AG08396 (cell line): Measurements from ENCODE around the gene CHST11.

ENCODE experiments used
- DNase-seq: peaks from one replicate; pipeline ENCODE4 v3.0.0; 2012; ENCODE audit warnings: low spot score, mixed read lengths

Gene CHST11

DNA sequence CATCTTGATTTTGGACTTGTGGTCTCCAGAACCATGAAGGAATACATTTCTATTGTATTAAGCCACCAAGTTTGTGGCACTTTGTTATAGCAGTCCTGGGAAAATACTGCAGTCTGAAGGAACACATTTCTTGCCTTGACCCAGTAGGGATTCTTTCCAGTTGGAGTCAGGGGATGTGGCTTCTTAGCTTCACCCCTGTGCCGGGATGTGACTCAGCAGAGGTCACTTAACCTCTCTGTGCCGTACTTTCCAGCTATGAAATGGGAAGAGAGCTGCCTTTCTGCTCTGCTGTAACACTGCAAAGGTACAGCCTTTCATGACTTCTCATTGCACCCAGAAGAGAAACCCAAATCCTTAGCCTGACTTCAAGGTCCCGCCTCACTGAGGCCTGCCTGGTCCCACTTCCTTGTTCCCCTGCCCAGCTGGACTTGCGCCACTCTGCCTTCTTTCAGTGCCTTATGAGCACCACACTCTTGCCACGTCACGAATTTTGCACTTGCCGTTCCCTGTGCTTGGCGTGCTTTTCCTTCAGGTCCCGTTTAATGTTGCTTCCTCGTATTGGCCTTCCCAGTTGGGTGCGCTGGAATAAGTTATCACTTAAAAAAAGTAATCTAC, 24.2 kb downstream of the CHST11 start:
- DNase-seq = peak; percentile 39

DNA sequence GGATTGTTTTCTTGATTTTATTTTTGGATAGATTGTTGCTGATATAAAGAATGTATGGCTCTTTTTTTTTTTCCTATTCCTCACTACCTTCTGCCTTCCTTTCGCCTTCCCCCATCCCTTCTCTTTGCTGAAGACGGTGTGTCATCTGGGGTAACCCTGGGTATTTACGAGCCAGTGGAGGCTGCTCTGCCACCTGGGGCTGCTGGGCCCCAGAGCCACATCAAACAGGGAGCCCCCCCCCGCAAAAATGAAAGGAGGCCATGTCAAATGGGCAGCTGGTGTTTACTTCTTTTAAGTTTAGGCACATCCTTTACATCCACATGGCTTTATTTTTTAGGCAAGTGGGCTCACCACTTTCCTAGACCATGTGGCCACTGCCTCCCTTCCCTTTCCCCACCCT, 25.4 kb downstream of the CHST11 start:
- DNase-seq = no peak

DNA sequence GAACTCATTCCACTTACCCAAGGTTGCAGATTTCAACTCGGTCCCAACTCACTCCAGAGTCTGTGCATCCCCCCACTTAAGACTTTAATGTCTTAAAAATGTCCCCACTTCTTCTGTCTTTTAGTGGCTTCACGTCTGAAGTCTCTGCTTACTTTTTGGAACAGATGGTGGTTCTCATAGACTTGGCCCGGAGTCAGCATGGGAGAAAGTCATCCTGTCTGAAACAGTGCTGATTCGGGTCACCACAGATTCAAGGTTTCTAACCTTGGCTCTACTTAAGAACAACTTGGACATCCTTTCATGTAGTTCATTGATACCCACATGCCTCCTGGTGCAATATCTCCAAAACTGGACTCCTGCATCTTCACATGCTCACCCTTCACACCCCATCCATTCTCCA, 26.0 kb downstream of the CHST11 start:
- DNase-seq = no peak

DNA sequence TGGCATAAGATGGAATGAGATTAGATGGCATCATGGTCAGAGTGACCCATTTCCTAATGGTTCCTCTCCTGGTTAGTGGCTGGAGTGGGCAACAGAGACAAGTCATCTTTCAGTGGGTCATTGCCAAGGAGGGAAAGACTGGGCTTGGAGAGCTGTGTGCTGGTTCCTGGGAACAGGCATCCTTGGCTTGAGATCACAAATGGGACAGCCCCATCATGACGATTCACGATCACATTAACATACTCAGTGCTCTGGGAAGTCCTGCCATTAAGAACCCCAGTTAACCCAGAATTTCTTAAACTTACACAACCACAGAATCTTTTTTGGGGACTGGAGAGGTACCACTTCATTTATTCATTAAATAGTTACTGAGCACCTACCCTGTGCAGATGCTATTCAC, 27.3 kb downstream of the CHST11 start:
- no peak for DNase-seq

DNA sequence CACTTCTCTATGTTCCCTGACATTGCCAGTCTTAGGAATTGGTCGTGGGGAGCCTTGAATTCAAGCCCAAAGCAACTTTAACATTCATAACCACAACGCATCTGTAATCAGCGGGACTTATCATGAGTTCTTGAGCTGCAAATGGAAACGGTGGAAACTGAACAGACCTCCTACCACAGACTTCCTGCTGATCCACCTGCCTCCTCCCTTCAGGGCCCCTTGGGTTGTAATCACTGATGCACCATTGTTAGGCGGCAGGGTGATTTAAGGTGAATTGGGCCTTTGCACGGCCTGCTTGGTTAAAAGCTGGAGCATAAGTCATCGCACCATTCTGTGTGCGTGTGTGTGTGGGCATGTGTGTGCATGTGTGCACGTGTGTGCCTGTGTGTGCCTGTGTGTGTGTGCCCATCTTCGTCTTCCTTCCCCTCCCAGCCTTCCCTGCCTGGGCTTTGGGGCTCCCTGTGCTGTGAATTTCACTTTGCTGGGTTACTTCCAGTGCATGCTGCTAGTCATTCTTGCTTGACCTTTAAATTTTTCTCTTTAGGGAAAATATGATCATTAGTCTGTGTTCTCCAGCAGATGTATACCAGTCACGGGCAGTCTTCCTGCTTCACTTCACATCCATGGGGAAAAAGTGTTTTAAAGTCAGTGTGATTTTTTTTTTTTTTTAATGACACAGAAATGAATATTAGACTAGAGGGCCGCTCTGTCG, 29.1 kb downstream of the CHST11 start:
- DNase-seq = no peak

DNA sequence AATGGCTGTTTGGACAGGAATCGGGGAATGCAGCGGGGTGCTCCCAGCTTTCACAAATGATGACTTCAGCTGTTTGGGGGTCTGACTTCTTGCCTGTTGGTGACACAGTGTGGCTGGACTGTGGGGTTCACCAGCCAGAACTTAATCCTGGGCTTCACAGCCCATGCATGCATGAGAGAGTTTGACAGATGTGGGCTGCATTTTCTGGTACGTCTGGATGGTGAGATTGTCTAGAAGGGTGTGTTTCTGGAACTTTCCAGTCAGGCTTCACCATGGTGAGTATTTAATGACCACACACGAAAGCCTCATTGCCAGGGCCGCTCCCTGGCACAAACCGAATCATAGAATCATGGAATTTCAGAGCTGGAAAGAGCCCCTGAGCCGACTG, 29.6 kb downstream of the CHST11 start:
- no peak for DNase-seq

DNA sequence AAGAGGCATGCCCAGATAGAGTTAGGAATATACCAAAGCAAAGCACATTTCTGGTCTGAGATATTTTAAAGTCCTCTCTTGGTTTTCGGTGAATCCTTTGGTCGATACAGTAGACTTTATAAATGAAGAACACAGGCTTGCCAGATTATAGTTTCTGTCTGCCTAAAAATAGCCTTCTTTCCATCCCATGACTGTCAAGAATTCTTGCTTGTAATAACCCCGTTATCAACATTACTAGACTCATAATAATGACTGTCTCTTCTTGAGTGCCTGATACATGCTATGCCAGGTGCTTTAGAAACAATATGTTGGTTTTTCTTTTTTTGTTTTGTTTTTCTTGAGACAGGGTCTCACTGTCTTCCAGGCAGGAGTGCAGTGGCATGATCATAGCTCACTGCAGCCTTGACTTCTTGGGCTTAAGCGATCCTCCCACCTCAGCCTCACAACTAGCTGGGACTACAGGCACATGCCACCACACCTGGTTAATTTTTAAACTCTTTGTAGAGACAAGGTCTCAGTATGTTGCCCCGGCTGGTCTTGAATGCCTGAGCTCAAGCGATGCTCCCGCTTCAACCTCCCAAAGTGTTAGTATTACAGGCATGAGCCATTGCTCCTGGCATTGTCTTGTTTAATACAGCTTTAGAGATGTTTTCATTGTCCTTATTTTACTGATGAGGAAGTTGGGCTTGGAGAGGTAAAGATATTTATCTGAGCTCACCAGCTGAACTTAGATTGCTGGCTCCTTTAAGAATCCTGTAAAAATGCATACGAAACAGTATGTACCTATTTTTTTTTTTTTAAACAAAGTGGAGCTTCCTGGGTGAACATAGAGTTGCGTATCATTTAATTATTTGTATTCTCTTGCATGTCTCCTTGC, 30.4 kb downstream of the CHST11 start:
- no peak for DNase-seq

DNA sequence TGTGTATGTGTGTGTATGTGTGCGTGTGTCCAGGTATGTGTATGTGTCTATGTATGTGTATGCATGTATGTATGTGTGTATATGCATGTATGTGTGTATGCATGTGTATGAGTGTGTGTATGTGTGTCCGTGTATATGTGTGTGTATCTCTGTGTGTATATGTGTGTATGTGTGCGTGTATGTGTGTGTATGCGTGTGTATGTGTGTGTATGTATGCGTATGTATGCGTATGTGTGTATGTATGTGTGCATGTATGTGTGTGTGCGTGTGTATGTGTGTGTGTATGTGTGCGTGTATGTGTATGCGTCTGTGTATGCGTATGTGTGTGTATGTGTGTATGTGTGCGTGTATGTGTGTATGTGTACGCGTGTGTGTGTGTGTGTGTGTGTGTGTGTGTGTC, 31.6 kb downstream of the CHST11 start:
- no peak for DNase-seq

DNA sequence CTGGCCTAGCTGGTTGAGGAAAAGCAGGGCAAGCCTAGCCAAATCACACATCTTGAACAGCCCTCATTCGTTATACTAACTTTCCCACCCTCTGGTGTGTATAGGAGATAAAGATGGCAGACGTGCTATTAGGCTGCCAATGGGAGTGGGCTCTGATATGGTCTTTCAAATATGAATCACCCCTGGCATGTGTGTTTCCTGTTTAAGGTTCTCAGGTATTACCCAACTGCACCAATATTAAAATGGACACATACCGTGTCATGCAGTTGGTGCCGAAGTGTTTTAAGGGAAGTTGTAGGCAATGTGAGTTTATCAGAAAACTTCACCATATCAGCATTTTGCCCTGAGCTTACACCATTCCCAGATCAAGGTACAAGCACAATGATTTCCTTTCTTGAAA, 33.4 kb downstream of the CHST11 start:
- no peak for DNase-seq

DNA sequence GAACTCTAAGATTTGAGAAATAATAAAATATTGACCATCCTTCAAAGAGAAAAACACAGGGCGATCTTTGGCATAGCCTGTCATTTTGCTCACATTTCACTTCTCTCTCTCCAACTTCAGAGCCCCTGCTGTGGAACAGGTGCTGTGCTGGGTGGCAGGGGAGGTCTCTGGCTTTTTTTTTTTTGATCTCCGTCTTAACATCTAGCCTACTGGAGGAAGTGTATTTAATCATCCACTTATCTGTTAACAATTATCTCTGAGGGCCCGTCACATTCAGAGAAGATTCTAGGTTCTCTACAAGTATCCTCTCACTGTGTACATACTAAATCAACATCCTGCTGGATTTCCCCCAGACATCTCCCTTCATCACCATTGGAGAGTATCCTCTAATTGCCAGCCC, 34.1 kb downstream of the CHST11 start:
- no peak for DNase-seq

DNA sequence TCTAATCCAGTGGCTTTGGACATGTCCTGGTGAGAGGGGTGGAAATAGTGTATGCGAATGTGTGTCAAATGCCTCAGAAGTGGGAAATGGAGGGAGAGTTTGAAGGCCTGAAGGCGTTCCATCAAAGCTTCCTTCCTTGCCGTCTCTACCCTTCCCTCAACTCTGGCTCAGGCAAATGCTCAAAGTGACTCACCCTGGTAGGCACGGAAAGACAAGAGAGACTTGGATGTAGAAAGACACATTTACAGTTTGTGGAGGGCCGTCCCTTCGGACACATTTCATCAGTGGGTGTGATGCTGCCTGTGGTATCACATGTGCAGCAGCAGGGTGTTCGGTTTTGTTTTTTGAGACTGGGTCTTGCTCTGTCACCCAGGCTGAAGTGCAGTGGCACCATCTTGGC, 36.7 kb downstream of the CHST11 start:
- no peak for DNase-seq

DNA sequence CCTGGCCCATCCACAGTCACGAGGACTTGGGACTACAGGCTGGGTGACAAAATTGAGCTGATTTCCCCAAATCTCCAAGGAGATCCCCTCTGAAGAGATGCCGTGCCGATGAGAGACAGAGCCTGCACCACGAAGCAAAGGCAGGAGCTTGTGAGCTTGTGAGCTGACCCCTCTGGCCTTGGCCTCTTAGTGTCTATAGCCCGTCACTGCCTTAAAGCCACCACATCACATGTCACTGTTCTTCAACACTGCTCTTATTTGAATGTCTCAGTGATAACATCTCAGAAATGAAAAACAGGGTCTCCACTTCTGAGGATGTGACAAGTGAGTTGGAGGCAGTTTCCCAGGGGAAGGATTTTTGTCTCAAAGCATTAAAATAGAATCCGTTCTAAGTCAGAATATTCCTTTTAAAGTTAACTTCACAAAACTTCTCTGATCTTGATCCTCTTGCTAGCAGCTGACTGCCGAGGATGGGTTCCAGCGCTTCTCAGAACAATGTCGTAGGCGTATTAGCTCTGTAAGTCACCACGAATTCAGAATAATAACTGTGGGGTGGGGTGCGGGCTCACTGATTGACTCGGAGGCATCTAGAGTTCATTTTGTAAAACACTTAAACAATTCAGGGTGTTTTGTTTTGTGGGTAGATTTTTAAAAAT, 37.5 kb downstream of the CHST11 start:
- DNase-seq = no peak

DNA sequence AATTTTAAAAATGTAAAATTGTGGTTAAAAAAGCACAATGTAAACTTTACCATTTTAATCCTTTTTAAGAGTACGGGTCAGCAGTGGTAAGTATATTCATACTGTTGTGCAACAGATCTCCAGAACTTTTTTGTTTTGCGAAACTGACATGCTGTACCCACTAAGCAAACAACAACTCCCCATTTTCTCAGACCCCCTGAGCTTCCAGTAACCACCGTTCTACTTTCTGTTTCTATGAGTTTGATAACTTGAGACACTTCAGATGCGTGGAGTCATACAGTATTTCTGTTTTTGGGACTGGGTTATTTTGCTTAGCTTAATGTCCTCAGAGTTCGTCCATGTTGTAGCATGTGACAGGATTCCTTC, 38.0 kb downstream of the CHST11 start:
- DNase-seq = no peak

DNA sequence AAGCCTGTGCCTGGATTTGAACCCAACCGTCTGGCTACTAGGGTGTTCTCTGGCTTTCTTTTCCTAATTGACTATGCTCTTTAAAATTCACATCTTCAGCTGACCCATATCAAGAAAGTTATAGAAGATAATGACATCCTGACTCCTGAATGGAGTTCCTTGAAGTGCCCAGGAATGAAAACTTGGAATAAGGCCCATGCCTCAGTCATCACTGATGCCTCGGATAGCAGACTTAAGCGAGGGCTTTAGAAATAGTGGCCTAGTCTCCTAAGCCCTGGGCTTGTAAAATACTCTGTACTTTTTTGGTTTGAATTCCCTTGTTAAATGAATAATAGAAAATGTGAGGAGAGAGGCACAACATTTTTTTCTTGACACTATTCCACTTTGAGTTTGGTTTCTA, 39.0 kb downstream of the CHST11 start:
- DNase-seq = no peak

DNA sequence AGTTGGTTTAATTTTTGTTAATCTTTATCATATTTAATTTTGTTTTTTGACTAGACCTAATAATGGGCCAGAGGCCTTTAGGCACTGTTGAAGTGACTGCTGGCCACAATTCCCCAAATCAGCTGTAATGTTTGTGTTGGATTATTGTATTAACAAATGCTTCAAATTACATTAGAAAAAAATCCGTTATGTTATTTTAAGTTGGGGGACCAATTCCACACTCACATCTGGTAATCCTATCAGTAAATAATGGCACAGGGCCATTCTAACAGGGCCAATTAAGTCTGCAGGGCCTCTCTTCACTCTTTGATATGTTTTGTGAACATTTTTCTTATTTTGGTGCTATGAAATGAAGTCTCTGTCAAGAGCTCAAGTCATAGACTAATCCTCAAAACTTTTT, 39.6 kb downstream of the CHST11 start:
- no peak for DNase-seq

DNA sequence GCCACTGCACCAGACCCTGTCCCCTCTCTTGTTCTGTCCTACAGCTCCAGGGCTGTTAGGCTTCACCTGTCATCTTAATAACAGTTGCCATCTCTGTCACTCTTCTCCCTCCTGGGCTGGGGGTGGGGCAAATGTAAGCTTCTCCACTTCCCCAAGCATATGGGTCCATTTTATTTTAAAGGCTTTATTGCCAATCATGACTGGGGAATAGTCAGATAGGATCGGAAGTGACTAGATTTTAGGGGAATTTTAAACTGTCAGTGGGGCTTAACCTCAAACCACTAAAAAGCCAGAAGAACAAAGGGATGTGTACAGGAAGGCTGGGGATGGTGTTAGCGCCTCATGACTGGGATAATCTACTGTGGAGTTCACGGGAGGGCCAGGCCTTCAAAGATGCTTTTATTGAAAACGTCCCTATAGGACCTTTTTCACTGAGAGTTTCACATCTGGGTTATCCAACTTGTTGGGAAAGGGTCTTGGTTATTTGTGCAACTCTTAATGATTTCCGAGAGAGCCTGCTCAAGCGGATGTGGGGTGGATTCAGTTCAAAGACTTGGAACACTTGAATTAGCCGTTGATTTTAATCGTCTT, 41.6 kb downstream of the CHST11 start:
- no peak for DNase-seq

DNA sequence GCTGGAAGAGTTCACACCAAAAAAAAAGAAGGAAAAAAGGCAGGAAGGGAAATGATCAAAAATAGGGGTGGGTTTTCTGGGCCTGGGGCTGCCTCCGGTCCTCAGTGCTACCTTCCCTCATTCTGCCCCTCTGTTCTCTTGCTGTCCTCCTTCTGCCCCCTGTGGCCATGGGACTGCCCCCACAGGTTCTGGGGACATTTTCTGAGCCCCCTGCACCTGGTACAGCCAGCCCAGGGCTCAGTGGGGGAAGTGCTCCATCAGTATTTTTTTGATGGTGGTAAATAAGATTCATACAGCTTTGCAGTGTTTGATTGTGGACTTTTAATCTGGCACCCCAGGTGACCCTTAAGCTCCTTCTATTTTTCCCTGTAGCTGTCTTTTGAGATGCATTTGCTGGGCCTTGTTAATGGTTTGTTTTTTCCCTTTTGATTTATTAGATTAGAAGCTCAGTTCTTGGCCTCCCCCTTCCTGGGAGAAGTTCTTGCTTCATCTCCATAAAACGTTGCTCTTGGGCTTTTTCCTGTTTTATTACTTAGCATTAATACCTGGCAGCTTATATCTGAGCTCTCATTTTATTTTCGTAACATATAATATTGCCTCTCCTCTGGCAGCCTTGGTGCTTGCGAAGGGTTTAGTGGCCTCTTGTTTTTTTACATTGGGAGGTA, 43.1 kb downstream of the CHST11 start:
- DNase-seq = no peak

DNA sequence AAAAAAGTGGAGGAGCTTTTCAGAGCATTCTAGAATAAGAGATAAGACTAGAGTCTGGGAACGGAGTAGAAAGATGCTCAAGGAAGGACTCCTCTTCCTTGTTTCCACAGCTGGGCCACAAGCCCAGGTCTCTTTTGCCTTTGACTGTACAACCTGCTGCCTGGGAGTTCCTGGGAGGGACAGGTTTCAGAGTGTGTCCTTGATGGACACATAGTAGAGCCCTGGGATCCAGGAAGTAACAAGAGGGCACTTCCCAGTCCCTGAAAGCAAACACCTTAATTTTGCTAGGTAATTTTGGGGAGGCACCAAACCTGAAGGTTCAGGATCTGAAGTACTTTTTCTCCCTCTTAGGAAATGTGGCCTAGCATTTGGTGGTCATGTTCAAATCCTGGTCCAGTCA, 44.4 kb downstream of the CHST11 start:
- DNase-seq = no peak

DNA sequence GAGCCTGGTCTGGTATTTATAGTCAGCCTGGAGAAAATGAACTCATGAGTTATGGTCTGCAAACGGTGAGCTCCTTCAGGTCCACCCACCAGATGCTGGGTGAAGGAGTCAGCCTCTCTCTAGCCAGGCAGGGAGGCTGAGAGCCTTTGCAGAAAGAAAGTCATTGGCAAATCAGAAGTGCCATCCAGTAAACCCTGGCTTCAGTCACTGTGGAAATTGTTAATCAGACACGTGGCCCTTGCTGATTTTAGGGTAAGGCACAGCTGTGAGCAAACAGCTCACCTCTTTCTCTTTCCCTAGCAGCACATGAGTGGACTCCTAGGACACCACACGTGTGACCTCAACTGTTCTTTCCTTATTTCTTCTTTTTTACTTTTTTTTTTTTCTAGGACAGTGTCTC, 44.9 kb downstream of the CHST11 start:
- no peak for DNase-seq

DNA sequence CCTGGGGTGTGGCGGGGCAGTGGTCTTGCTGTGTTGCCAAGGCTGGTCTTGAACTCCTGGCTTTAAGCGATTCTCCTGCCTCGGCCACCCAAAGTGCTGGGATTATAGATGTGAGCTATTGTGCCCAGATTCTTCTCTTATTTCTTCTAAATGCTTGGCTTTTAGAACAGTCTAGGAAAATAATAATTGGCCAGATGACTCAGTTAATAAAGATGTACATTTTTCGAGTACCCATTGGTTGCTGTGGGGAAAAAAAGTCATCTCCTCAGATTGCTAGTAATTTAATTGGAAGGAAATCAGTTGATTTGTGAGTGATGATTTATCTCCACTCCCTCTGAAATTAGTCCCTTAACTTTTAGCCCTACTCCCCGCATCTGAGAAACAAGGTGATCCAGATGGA, 45.5 kb downstream of the CHST11 start:
- no peak for DNase-seq

DNA sequence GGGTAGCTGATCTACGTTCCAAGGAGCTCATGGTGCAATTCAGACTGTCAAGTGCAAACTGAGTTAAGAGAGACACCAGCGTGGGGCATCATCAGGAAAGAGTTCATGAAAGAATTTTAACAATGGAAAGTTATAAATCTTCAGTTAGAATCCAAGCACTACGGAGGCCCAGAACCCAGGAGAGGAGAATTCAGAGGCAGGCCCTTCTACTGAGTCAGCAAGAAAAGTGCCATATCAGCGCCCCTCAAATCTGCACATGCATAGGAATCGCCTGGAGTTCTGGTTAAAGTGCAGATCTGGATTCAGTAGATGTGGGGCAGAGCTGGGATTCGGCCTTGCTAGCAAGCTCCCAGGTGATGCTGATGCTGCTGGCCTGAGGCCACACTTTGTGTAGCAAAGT, 45.9 kb downstream of the CHST11 start:
- DNase-seq = no peak

DNA sequence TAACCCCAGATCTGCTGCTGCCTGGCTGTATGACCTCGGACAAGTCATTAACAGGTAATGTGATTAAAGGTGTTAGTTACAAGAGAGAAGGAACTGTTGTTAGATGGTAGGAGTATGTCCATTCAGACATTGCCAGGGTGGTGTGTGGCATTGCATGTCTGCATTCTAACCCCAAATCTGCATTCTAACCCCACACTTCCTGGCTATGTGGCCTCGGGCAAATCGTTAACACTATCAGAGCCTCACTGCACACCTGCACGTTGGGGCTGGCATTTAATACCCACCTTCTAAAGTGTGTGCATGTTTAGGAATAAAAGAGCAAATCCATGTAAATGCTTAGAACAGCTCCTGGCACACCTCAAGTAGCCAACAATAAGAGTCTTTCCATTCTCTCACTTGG, 46.4 kb downstream of the CHST11 start:
- no peak for DNase-seq
